GM12878 (cell line): ENCODE data around the gene PLAAT3. TPM values are rescaled to one million over a fixed set of nuclear protein-coding genes. Genes with fewer than 3 reads are reported as not detected.

ENCODE experiments used
- ATAC-seq: fragments of 200-7000 bp; cut with Tn5 transposase; 3 replicates; pipeline ENCODE4 v1.9.1; 2020; ENCODE audit warnings: mild to moderate bottlenecking, moderate library complexity
- BruUV-seq: library from RNA; stranded (reverse); fragments of 400-500 nt; replicated peaks from 2 replicates; lab custom pipeline; 2021; lab: Mats Ljungman, UMichigan
- CTCF ChIA-PET: fragments of 300-600 bp; sonication (Branson Sonifier 250); formaldehyde crosslinking; extraction: SDS; loops from one replicate; lab custom pipeline; 2021; ENCODE audit warnings: inconsistent platforms; lab: Yijun Ruan, JAX
- POLR2A ChIA-PET: fragments of 350-600 bp; formaldehyde crosslinking; extraction: SDS; loops from one replicate; lab custom pipeline; 2021; ENCODE audit warnings: inconsistent platforms; lab: Charles Lee
- RAD21 ChIA-PET: fragments of 300-600 bp; sonication (Branson Sonifier 250); formaldehyde crosslinking; loops from one replicate; lab custom pipeline; 2023; ENCODE audit warnings: antibody characterized with exemption; ENCODE audit not compliant: unreplicated experiment; lab: Charles Lee
- SMC1A ChIA-PET: fragments of 300-600 bp; sonication (Branson Sonifier 250); formaldehyde crosslinking; loops from one replicate; lab custom pipeline; 2023; ENCODE audit not compliant: unreplicated experiment, uncharacterized antibody; lab: Charles Lee
- DNase-seq: peaks from one replicate; pipeline ENCODE4 v3.0.0-alpha.2; 2011; ENCODE audit warnings: low read depth, low spot score
- FAIRE-seq: peaks from 3 replicates; lab custom pipeline; 2011; peaks lifted over from hg19 to GRCh38; lab: Jason Lieb, UNC
- H2AFZ ChIP-seq: 2 replicates; pipeline ENCODE4 v1.6.0; 2011; ENCODE audit warnings: low read depth, low read length, control low read depth; ENCODE audit not compliant: control insufficient read depth
- H3K27ac ChIP-seq: 2 replicates; pipeline ENCODE4 v1.5.1; 2011; ENCODE audit warnings: control low read depth; ENCODE audit not compliant: control insufficient read depth, insufficient read depth
- H3K27me3 ChIP-seq, 2 experiments: replicated peaks in 1 of 2; 2 replicates each; pipeline versions ENCODE4 v1.6.0 to v1.6.1; 2011; ENCODE audit warnings: low read length in 1 of 2; ENCODE audit not compliant: control insufficient read depth in 2 of 2, insufficient read depth in 2 of 2
- H3K36me3 ChIP-seq, 2 experiments: 2 replicates each; pipeline ENCODE4 v1.5.1; 2011; ENCODE audit warnings: low read length in 1 of 2; ENCODE audit not compliant: control insufficient read depth in 2 of 2, insufficient read depth in 2 of 2
- H3K4me1 ChIP-seq: 2 replicates; pipeline ENCODE4 v1.6.1; 2011; ENCODE audit warnings: mild to moderate bottlenecking, low read length, moderate library complexity, mixed read lengths; ENCODE audit not compliant: control insufficient read depth, insufficient read depth
- H3K4me2 ChIP-seq: 2 replicates; pipeline ENCODE4 v1.6.0; 2011; ENCODE audit warnings: control low read depth; ENCODE audit not compliant: control insufficient read depth, insufficient read depth
- H3K4me3 ChIP-seq: fragments of 200-600 bp; sonication (generic); 2 replicates; pipeline ENCODE4 v1.5.1; 2016
- H3K79me2 ChIP-seq: 2 replicates; pipeline ENCODE4 v1.6.0; 2011; ENCODE audit warnings: low read length; ENCODE audit not compliant: control insufficient read depth, insufficient read depth
- H3K9ac ChIP-seq: 2 replicates; pipeline ENCODE4 v1.8.0; 2011; ENCODE audit warnings: low read length, control low read depth, mixed read lengths; ENCODE audit not compliant: control insufficient read depth, insufficient read depth
- H3K9me3 ChIP-seq: replicated peaks from 3 replicates; pipeline ENCODE4 v1.5.1; 2011; ENCODE audit warnings: mild to moderate bottlenecking, low read length; ENCODE audit not compliant: control insufficient read depth, insufficient read depth
- H4K20me1 ChIP-seq: 2 replicates; pipeline ENCODE4 v1.6.0; 2011; ENCODE audit not compliant: control insufficient read depth, insufficient read depth
- KAT2A ChIP-seq: conservative IDR thresholded peaks from 2 replicates; pipeline ENCODE4 v1.6.1; 2011; ENCODE audit warnings: low read depth, low read length; ENCODE audit not compliant: control insufficient read depth
- SP1 ChIP-seq: IDR thresholded peaks from one replicate; pipeline ENCODE4 v1.6.1; 2011; ENCODE audit warnings: low read depth, low read length
- ZBED1 ChIP-seq: IDR thresholded peaks from 2 replicates; pipeline ENCODE4 v1.6.1; 2016; ENCODE audit warnings: borderline replicate concordance
- WGBS: methylation state at CpG from one replicate; pipeline ENCODE4 v1.1.6; 2016; ENCODE audit warnings: low lambda C conversion rate; ENCODE audit not compliant: insufficient replicate concordance, insufficient coverage; ENCODE audit errors: missing lambda C conversion rate; 5-methylcytosine and 5-hydroxymethylcytosine counted together
- in situ Hi-C: fragments of 300-500 bp; cut with MboI; formaldehyde crosslinking; loops from 9 replicates; pipeline ENCODE4 v1.14.3; 2018; ENCODE audit warnings: mixed read lengths
- intact Hi-C: fragments of 100-400 bp; cut with micrococcal nuclease; formaldehyde crosslinking; loops from one replicate; pipeline ENCODE4 v1.14.2; 2022; ENCODE audit not compliant: unreplicated experiment
- polyA plus RNA-seq, 11 experiments: library from polyadenylated mRNA; depleted of rRNA in 4 of 11; unstranded in 6 of 11; stranded (reverse) in 5 of 11; fragments of >200 nt; fragmentation: Nextera tagmentation in 4 of 11; fragmentation: Illumina TruSeq in 1 of 11; extraction: Ambion mirVana in 4 of 11; extraction: Trizol in 1 of 11; gene quantifications; 1 replicate in 1 of 11; 2 replicates in 10 of 11; pipeline versions ENCODE4 v1.2.1 to v1.2.3, GENCODE V29; 2011 to 2016; ENCODE audit warnings: inconsistent platforms in 2 of 11, missing spikeins in 2 of 11, low read depth in 1 of 11
- total RNA-seq, 4 experiments: library from RNA; depleted of rRNA in 3 of 4; stranded (reverse); fragments of >200 nt in 3 of 4; fragmentation: Illumina TruSeq in 1 of 4; extraction: Trizol in 1 of 4; gene quantifications; 2 replicates each; pipeline versions ENCODE4 v1.2.1 to v1.2.3, GENCODE V29; 2013 to 2021
- TF ChIP-seq, protein P1 (sequence below): fragments of 450-650 bp; formaldehyde crosslinking; IDR thresholded peaks from 2 replicates; pipeline ENCODE4 v1.4.0; 2022; ENCODE audit warnings: mild to moderate bottlenecking, moderate library complexity
- TF ChIP-seq, protein P2 (sequence below): IDR thresholded peaks from 2 replicates; pipeline ENCODE4 v1.6.1; 2012; ENCODE audit warnings: low read length, inconsistent platforms
- TF ChIP-seq, protein P3 (sequence below): IDR thresholded peaks from 2 replicates; pipeline ENCODE4 v1.6.1; 2012; ENCODE audit warnings: improper control_type of control experiment, low read depth, low read length; ENCODE audit not compliant: insufficient replicate concordance
- TF ChIP-seq, protein P4 (sequence below), 3 experiments: IDR thresholded peaks in 2 of 3; conservative IDR thresholded peaks in 1 of 3; 2 replicates each; pipeline ENCODE4 v1.5.1; 2011; ENCODE audit warnings: low read depth in 3 of 3, low read length in 3 of 3, mild to moderate bottlenecking in 3 of 3, control low read depth in 2 of 3, moderate library complexity in 2 of 3, inconsistent platforms in 1 of 3, mixed read lengths in 1 of 3; ENCODE audit not compliant: control insufficient read depth in 2 of 3, insufficient read depth in 1 of 3; ENCODE audit errors: extremely low read depth in 1 of 3
- TF ChIP-seq, protein P5 (sequence below): fragments of 450-650 bp; IDR thresholded peaks from 2 replicates; pipeline ENCODE4 v1.6.1; 2017; ENCODE audit warnings: mild to moderate bottlenecking

The PLAAT3 gene
- total and polyA plus RNA-seq, 10 of the 15 experiments (the other 5 are each of a cell fraction or from before 2014, with no cell fraction given): 4.8 to 37.0 (median 14.8) TPM

DNA sequence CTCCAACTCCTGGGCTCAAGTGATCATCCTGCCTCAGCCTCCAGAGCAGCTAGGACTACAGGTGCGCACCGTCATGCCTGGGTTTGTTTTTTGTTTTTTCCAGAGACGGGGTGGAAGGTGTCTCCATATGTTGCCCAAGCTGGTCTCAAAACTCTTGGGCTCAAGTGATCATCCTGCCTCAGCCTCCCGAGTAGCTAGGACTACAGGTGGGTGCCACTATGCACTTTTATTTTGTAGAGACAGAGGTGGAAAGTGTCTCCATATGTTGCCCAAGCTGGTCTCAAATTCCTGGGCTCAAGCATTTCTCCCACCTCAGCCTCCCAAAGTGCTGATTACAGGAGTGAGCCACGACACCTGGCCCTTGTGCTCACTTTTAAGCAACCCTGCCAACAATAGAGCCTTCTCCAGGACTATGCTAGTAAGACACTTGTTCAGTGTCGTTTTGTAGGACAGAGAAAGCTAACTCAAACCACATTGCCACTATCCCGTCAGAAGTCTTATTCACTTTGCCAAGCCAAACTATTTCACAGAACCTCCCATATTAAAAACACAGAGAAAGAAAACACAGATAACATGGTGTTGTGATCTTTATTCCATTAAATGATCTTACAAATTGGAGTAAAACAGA, 9.4 kb upstream of the PLAAT3 start:
- H4K20me1 ChIP-seq: no peaks in the 10 kb centered on the region
- 47% methylated on average over 7 of the region's 7 CpGs for WGBS
- CTCF ChIA-PET: interaction anchor here (1.6 to 2.3 kb wide), 2 partner anchors 12 to 600 kb away, joined by 3 to 7 read pairs; no protein-coding TSS in a partner anchor
- ATAC-seq: no peak
- no peak for FAIRE-seq
- H3K4me1 ChIP-seq: no peaks in the 10 kb centered on the region
- no peak overlapping the region for H3K27ac ChIP-seq
- H3K4me3 ChIP-seq: no peak overlapping the region
- intact Hi-C loops: no loop called here
- RAD21 ChIA-PET: interaction anchor here (0.9 to 1.9 kb wide), 2 partner anchors 15 to 145 kb away, joined by 3 to 6 read pairs; no protein-coding TSS in a partner anchor
- no peak overlapping the region for H3K9ac ChIP-seq
- no peak overlapping the region for H2AFZ ChIP-seq
- no peaks in the 10 kb centered on the region for H3K79me2 ChIP-seq
- SMC1A ChIA-PET: interaction anchor here (1.4 to 2.2 kb wide), 3 partner anchors 12 to 144 kb away, joined by 5 to 8 read pairs (median 6); no protein-coding TSS in a partner anchor
- POLR2A ChIA-PET: no interaction called here
- no peaks in the 10 kb centered on the region for H3K9me3 ChIP-seq
- BruUV-seq: no TSS peak
- H3K4me2 ChIP-seq: no peak overlapping the region
- no peak for DNase-seq
- H3K27me3 ChIP-seq: no peaks in the 10 kb centered on the region
- peaks cover 0 to 1% of the 10 kb centered on the region in 2 experiments; a peak in 1 of 4 replicates for H3K36me3 ChIP-seq
- in situ Hi-C loops: no loop called here
- TF ChIP-seq, protein P1, sequence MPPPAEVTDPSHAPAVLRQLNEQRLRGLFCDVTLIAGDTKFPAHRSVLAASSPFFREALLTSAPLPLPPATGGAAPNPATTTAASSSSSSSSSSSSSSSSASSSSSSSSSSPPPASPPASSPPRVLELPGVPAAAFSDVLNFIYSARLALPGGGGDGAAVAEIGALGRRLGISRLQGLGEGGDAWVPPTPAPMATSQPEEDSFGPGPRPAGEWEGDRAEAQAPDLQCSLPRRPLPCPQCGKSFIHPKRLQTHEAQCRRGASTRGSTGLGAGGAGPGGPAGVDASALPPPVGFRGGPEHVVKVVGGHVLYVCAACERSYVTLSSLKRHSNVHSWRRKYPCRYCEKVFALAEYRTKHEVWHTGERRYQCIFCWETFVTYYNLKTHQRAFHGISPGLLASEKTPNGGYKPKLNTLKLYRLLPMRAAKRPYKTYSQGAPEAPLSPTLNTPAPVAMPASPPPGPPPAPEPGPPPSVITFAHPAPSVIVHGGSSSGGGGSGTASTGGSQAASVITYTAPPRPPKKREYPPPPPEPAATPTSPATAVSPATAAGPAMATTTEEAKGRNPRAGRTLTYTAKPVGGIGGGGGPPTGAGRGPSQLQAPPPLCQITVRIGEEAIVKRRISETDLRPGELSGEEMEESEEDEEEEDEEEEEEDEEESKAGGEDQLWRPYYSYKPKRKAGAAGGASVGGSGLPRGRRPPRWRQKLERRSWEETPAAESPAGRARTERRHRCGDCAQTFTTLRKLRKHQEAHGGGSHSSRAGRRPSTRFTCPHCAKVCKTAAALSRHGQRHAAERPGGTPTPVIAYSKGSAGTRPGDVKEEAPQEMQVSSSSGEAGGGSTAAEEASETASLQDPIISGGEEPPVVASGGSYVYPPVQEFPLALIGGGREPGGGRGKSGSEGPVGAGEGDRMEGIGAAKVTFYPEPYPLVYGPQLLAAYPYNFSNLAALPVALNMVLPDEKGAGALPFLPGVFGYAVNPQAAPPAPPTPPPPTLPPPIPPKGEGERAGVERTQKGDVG (CRISPR knock-in tag): no peak
- TF ChIP-seq, protein P2, sequence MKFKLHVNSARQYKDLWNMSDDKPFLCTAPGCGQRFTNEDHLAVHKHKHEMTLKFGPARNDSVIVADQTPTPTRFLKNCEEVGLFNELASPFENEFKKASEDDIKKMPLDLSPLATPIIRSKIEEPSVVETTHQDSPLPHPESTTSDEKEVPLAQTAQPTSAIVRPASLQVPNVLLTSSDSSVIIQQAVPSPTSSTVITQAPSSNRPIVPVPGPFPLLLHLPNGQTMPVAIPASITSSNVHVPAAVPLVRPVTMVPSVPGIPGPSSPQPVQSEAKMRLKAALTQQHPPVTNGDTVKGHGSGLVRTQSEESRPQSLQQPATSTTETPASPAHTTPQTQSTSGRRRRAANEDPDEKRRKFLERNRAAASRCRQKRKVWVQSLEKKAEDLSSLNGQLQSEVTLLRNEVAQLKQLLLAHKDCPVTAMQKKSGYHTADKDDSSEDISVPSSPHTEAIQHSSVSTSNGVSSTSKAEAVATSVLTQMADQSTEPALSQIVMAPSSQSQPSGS: no peak
- TF ChIP-seq, protein P3, sequence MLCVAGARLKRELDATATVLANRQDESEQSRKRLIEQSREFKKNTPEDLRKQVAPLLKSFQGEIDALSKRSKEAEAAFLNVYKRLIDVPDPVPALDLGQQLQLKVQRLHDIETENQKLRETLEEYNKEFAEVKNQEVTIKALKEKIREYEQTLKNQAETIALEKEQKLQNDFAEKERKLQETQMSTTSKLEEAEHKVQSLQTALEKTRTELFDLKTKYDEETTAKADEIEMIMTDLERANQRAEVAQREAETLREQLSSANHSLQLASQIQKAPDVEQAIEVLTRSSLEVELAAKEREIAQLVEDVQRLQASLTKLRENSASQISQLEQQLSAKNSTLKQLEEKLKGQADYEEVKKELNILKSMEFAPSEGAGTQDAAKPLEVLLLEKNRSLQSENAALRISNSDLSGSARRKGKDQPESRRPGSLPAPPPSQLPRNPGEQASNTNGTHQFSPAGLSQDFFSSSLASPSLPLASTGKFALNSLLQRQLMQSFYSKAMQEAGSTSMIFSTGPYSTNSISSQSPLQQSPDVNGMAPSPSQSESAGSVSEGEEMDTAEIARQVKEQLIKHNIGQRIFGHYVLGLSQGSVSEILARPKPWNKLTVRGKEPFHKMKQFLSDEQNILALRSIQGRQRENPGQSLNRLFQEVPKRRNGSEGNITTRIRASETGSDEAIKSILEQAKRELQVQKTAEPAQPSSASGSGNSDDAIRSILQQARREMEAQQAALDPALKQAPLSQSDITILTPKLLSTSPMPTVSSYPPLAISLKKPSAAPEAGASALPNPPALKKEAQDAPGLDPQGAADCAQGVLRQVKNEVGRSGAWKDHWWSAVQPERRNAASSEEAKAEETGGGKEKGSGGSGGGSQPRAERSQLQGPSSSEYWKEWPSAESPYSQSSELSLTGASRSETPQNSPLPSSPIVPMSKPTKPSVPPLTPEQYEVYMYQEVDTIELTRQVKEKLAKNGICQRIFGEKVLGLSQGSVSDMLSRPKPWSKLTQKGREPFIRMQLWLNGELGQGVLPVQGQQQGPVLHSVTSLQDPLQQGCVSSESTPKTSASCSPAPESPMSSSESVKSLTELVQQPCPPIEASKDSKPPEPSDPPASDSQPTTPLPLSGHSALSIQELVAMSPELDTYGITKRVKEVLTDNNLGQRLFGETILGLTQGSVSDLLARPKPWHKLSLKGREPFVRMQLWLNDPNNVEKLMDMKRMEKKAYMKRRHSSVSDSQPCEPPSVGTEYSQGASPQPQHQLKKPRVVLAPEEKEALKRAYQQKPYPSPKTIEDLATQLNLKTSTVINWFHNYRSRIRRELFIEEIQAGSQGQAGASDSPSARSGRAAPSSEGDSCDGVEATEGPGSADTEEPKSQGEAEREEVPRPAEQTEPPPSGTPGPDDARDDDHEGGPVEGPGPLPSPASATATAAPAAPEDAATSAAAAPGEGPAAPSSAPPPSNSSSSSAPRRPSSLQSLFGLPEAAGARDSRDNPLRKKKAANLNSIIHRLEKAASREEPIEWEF: no peak
- TF ChIP-seq, protein P4, sequence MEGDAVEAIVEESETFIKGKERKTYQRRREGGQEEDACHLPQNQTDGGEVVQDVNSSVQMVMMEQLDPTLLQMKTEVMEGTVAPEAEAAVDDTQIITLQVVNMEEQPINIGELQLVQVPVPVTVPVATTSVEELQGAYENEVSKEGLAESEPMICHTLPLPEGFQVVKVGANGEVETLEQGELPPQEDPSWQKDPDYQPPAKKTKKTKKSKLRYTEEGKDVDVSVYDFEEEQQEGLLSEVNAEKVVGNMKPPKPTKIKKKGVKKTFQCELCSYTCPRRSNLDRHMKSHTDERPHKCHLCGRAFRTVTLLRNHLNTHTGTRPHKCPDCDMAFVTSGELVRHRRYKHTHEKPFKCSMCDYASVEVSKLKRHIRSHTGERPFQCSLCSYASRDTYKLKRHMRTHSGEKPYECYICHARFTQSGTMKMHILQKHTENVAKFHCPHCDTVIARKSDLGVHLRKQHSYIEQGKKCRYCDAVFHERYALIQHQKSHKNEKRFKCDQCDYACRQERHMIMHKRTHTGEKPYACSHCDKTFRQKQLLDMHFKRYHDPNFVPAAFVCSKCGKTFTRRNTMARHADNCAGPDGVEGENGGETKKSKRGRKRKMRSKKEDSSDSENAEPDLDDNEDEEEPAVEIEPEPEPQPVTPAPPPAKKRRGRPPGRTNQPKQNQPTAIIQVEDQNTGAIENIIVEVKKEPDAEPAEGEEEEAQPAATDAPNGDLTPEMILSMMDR (IDR thresholded peaks at IDR 0.05 in 2 of 3, conservative IDR thresholded peaks at IDR 0.05 in 1 of 3; ENCODE audit: control insufficient read depth in 2 of 3, extremely low read depth in 1 of 3, insufficient read depth in 1 of 3, low read depth in 3 of 3, low read length in 3 of 3): no peak
- TF ChIP-seq SP1: no peak
- TF ChIP-seq, protein P5, sequence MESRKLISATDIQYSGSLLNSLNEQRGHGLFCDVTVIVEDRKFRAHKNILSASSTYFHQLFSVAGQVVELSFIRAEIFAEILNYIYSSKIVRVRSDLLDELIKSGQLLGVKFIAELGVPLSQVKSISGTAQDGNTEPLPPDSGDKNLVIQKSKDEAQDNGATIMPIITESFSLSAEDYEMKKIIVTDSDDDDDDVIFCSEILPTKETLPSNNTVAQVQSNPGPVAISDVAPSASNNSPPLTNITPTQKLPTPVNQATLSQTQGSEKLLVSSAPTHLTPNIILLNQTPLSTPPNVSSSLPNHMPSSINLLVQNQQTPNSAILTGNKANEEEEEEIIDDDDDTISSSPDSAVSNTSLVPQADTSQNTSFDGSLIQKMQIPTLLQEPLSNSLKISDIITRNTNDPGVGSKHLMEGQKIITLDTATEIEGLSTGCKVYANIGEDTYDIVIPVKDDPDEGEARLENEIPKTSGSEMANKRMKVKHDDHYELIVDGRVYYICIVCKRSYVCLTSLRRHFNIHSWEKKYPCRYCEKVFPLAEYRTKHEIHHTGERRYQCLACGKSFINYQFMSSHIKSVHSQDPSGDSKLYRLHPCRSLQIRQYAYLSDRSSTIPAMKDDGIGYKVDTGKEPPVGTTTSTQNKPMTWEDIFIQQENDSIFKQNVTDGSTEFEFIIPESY: no peak
- no peak for TF ChIP-seq KAT2A
- TF ChIP-seq ZBED1: no peak
